Chondrocyte (in vitro differentiated cells): ENCODE data around the gene COBLL1. TPM values are rescaled to one million over a fixed set of nuclear protein-coding genes. Genes with fewer than 3 reads are reported as not detected.

Experiments used
- DNase-seq: peaks from one replicate; pipeline ENCODE4 v3.0.0; 2021; ENCODE audit warnings: mixed read lengths, low spot score
- H3K27ac Mint-ChIP-seq: one replicate; pipeline ENCODE4 v1.8.0; 2021; ENCODE audit warnings: mild to moderate bottlenecking, moderate library complexity, mixed read lengths; ENCODE audit not compliant: unreplicated experiment
- H3K27me3 Mint-ChIP-seq: 2 replicates; pipeline ENCODE4 v1.8.0; 2021; ENCODE audit warnings: low read depth, mixed read lengths
- H3K36me3 Mint-ChIP-seq: 2 replicates; pipeline ENCODE4 v1.8.0; 2021; ENCODE audit warnings: low read depth, mixed read lengths
- H3K4me1 Mint-ChIP-seq: 2 replicates; pipeline ENCODE4 v1.8.0; 2021; ENCODE audit warnings: low read depth, mild to moderate bottlenecking, mixed read lengths
- H3K4me3 Mint-ChIP-seq: one replicate; pipeline ENCODE4 v1.8.0; 2021; ENCODE audit warnings: mild to moderate bottlenecking, moderate library complexity, mixed read lengths; ENCODE audit not compliant: unreplicated experiment
- H3K9me3 Mint-ChIP-seq: 2 replicates; pipeline ENCODE4 v1.8.0; 2021; ENCODE audit warnings: low read depth, mixed read lengths
- CTCF ChIP-seq: fragments of 200-600 bp; sonication (generic); IDR thresholded peaks from 2 replicates; pipeline ENCODE4 v1.5.0; 2021; ENCODE audit warnings: antibody characterized with exemption, mild to moderate bottlenecking, moderate library complexity
- total RNA-seq: library from RNA; stranded (reverse); gene quantifications from 3 replicates; pipeline ENCODE4 v1.2.1, GENCODE V29; 2021

COBLL1 gene
- total RNA-seq, 1 donor from 2014 or later: 43.7 TPM

DNA sequence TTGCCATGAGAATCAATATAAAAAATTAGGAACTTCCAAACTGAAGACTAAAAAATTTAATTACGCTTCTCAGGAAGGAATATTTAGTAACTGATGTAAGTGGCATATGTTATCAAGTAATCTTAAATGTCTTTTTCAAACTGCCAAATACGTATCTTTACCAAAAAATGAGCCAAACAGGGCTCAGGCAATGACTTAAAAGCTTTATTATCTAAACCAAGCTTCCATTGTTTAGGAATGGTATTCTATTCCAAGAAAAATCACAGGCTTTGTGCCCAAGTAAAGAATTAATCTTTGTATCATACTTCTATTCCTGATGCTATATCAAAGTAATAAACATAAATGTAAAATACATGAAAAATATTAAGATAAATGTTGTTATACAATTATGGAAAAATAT, 148.7 kb downstream of the COBLL1 start:
- no peak for DNase-seq
- peaks cover 32% of the 10 kb centered on the region for H3K36me3 Mint-ChIP-seq
- no peak overlapping the region for H3K4me3 Mint-ChIP-seq
- no peak overlapping the region for H3K27ac Mint-ChIP-seq
- no peaks in the 10 kb centered on the region for H3K9me3 Mint-ChIP-seq
- no peaks in the 10 kb centered on the region for H3K27me3 Mint-ChIP-seq
- H3K4me1 Mint-ChIP-seq: peaks cover 9% of the 10 kb centered on the region
- TF ChIP-seq CTCF: no peak

DNA sequence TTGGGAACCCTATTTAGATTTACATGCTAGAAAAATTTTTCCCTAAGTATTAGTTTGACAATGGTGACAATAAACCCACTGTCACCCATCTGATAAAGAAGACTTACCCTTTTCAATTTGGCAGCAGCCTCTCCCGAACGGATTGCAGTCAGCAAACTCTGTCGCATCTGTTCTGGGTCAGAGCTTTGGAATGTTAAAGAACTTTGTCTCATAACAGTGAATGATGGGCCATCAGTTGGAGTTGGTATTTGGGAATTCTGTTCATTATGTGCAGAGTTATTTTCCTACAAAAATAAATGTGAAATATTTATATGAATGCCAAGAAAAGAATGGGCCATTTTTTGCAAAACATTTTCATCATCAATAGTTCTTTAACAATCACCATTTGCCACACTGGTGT, 149.5 kb downstream of the COBLL1 start:
- no peak for DNase-seq
- peaks cover 4% of the 10 kb centered on the region for H3K4me1 Mint-ChIP-seq
- H3K27ac Mint-ChIP-seq: no peak overlapping the region
- no peaks in the 10 kb centered on the region for H3K27me3 Mint-ChIP-seq
- no peak overlapping the region for H3K4me3 Mint-ChIP-seq
- H3K36me3 Mint-ChIP-seq: peaks cover 32% of the 10 kb centered on the region
- no peaks in the 10 kb centered on the region for H3K9me3 Mint-ChIP-seq
- no peak for TF ChIP-seq CTCF

DNA sequence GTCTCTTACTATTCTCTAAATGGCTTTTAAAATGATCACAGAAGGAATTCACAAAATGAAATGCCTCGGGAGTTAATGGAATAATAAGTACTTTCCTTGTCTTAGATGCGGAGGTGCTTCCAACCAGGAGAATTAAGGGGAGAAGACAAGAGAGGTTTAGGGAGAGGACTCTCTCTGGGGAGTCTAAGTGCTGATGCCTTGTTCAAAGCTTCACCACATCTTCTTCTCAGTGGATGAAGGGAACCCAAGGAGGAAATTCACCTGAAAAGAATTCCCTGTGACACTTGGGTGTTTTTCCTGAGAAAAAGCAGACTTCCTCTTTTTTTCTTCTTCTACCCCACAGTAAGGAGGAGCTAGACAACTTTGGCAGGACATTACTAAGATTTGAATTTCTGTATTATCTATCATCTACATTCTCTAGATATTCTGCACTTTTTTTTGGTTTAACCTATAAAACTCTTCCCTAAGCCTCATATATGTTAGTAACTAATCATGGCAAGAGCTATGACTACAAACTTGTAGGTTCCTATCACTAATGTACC, 150.2 kb downstream of the COBLL1 start:
- peaks cover 4% of the 10 kb centered on the region for H3K4me1 Mint-ChIP-seq
- no peak overlapping the region for H3K27ac Mint-ChIP-seq
- no peaks in the 10 kb centered on the region for H3K9me3 Mint-ChIP-seq

DNA sequence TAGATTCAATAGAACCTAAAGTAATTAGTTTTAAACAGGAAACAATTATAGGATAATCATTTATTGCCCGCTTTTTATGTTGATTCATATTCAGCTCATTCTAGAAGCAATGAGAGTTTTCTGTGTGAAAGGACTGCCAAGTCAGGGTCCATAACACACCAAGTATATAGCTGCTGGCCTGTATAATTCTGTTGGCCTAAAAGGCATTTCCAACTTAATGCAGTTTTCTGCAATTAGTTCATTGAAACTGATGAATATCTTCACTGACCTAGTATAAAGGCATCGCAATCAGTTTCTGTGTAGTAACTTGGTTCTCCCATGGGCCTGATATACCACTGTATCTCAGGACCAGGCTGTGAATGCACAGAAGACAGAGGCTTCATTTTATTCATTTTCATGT, 151.3 kb downstream of the COBLL1 start:
- H3K9me3 Mint-ChIP-seq: no peaks in the 10 kb centered on the region
- TF ChIP-seq CTCF: no peak
- no peak overlapping the region for H3K27ac Mint-ChIP-seq
- H3K27me3 Mint-ChIP-seq: no peaks in the 10 kb centered on the region
- H3K36me3 Mint-ChIP-seq: peaks cover 29% of the 10 kb centered on the region
- peaks cover 4% of the 10 kb centered on the region for H3K4me1 Mint-ChIP-seq
- H3K4me3 Mint-ChIP-seq: no peak overlapping the region
- DNase-seq: no peak

More for the DNA sequence above, 150.2 kb downstream of the COBLL1 start:
- DNase-seq: no peak
- Mint-ChIP-seq H3K4me3 (no peak overlapping the region), H3K27me3 (no peaks in the 10 kb centered on the region), H3K36me3 (peaks cover 30% of the 10 kb centered on the region)
- no peak for TF ChIP-seq CTCF

DNA sequence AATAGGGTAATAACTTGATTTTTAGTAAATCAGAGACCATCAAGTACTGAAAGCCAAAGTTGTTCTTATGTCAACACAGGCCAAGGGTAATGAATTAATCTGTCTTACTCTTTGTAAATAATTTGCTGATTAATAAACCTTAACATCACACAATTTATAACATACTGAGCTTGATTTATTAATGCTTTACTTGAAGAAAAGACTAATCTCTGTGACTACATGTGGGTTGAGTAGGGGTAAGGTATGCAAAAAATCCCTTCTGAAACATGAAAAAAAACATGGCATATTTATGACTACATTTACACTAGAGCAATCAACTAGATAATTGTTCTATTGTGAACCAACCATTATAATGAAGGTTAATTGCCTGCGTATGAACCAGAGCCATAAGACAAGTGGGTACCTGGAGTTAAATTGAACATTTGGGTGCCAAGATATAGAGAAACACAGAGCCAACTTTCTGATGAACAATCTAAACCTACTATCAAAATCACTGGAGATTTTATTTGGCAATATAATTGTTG, 152.7 kb downstream of the COBLL1 start:
- H3K4me3 Mint-ChIP-seq: no peak overlapping the region
- DNase-seq: no peak
- no peak for TF ChIP-seq CTCF
- H3K27me3 Mint-ChIP-seq: no peaks in the 10 kb centered on the region
- H3K36me3 Mint-ChIP-seq: peaks cover 19% of the 10 kb centered on the region
- H3K9me3 Mint-ChIP-seq: no peaks in the 10 kb centered on the region
- H3K4me1 Mint-ChIP-seq: peaks cover 4% of the 10 kb centered on the region
- H3K27ac Mint-ChIP-seq: no peak overlapping the region
